HG03175 (cell line): ENCODE data around the gene DYNLRB1.

ENCODE experiments used
- ATAC-seq: cut with Tn5 transposase; IDR thresholded peaks from one replicate; pipeline ENCODE4 v1.9.1; 2021; ENCODE audit warnings: mild to moderate bottlenecking, moderate library complexity; ENCODE audit not compliant: unreplicated experiment

DYNLRB1 gene

GRCh38 chr20:34577061-34577460, 60.8 kb downstream of the DYNLRB1 start:
- ATAC-seq: no peak

DNA sequence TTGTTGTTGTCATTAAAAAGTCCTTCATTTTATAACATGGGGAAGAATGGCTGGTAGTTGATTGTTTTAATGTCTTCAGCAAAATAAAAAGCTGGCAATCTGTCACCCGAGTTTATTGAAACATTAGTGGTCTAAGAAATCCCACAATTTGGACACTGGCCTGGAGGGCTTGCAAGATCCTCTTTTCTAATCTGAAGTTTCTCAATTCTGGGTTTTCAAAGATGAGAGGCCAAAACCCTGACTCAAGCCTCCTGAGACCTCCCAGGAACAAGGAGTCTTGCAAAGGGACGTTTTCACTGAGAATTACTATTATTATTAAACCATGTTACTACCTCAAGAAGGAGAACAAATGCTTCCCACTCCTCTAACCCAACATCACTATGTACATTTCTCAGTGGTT, 61.8 kb downstream of the DYNLRB1 start:
- no peak for ATAC-seq

GRCh38 chr20:34578521-34578920, 62.3 kb downstream of the DYNLRB1 start:
- ATAC-seq: no peak

GRCh38 chr20:34579191-34579978, 63.2 kb downstream of the DYNLRB1 start:
- no peak for ATAC-seq

- peak; percentile 66 for ATAC-seq
Observed at GRCh38 chr20:34579979-34580940, 64.0 kb downstream of the DYNLRB1 start.

- no peak for ATAC-seq
Observed at GRCh38 chr20:34581341-34582184, 65.3 kb downstream of the DYNLRB1 start.

DNA sequence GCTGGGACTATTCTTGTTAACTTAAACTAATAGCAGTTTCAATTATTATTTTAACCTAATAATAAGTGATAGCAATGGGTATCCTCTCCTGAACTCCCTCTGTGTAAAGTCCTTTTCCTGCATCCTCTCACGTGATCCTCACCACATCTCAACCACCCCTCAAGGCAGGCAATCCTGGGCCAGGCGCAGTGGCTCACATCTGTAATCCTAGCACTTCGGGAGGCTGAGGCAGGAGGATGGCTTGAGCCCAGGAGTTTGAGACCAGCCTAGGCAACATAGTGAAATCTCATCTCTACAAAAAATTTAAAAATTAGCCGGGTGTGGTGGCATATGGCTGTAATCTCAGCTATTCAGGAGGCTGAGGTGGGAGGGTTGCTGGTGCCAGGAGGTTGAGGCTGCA, 66.0 kb downstream of the DYNLRB1 start:
- ATAC-seq: no peak

DNA sequence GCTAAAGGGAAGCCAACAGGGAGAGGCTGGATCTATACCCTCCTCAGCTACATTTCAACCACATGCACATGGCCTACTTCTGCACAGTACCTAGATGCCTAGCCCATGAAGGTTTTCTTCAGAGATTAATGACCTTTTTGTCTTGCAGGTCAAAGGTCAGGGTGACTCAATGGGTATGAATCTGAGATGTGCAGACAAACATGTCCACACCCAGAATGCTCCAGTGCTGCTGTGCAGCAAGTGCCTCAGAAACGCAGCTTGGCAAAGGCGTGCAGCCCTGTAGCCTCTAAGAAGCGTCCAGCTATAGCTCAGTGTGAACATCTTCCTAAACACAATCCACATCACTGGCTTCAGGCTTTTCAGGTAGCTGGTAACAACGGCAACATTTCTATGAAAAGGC, 66.7 kb downstream of the DYNLRB1 start:
- ATAC-seq: no peak

- ATAC-seq: no peak
Observed at GRCh38 chr20:34583544-34583943, 67.3 kb downstream of the DYNLRB1 start.

GRCh38 chr20:34585019-34585418, 68.8 kb downstream of the DYNLRB1 start:
- no peak for ATAC-seq

DNA sequence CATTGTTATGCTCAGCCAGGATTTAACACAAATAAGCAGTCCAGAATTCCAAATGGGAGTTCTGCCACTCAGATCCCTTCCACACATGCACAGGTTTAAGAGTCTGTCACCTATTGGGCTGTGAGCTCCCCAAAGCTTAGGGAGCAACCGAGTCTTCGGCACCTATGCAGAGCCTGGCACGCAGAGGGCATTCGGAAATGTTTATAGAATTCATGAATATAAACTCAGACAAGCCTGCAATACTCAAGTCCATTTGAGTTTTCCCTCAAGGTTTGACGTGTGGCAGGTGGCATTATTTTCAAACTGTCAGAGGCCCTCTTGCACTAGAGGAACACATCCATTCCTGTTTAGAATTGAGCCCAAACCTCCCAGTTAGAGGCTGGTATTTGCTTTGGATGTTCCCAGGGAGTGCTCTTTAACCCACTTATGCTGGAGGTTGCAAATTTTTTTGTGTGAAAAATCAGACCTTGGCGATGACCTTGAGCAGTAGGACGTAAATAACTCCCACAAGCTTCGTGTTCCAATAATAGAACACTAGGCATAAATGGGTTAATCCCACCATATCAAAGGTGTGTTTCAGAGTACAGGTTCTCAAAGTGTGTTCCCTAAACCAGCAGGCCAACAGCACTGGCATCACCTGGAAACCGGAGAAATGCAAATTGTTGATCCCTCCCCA, 70.4 kb downstream of the DYNLRB1 start:
- ATAC-seq: no peak
